Endothelial cell of umbilical vein (primary cell): Measurements from ENCODE around the gene VIPR2. TPM values are rescaled to one million over a fixed set of nuclear protein-coding genes. Genes with fewer than 3 reads are reported as not detected.

ENCODE experiments used
- BruUV-seq: library from RNA; stranded (reverse); fragments of 400-500 nt; replicated peaks from 2 replicates; lab custom pipeline; 2021; lab: Mats Ljungman, UMichigan
- CTCF ChIA-PET: fragments of 300-600, 350-600 bp; sonication (Branson Sonifier 250); formaldehyde crosslinking; loops from one replicate; lab custom pipeline; 2021; ENCODE audit warnings: antibody characterized with exemption, inconsistent platforms; lab: Charles Lee
- POLR2A ChIA-PET: fragments of 300-600, 350-600 bp; sonication (Branson Sonifier 250); formaldehyde crosslinking; loops from one replicate; lab custom pipeline; 2021; ENCODE audit warnings: antibody characterized with exemption, inconsistent platforms; lab: Charles Lee
- DNase-seq: peaks from one replicate; pipeline ENCODE4 v3.0.0-alpha.2; 2011; ENCODE audit warnings: low read depth, low spot score
- FAIRE-seq: peaks from 2 replicates; lab custom pipeline; 2011; peaks lifted over from hg19 to GRCh38; lab: Jason Lieb, UNC
- H2AFZ ChIP-seq: 2 replicates; pipeline ENCODE4 v1.6.0; 2012; ENCODE audit warnings: low read depth, low read length, control low read depth, inconsistent platforms
- H3K27ac ChIP-seq: 2 replicates; pipeline ENCODE4 v1.5.1; 2011; ENCODE audit warnings: low read depth, mild to moderate bottlenecking, control low read depth, low read length, moderate library complexity; ENCODE audit not compliant: insufficient read depth
- H3K27me3 ChIP-seq, 2 experiments: 2 replicates each; pipeline versions ENCODE4 v1.6.0 to v1.6.1; 2011; ENCODE audit warnings: low read length in 2 of 2, mixed read lengths in 1 of 2; ENCODE audit not compliant: control insufficient read depth in 2 of 2, insufficient read depth in 2 of 2
- H3K36me3 ChIP-seq, 2 experiments: 2 replicates in 1 of 2; 3 replicates in 1 of 2; pipeline ENCODE4 v1.5.1; 2011; ENCODE audit warnings: low read length in 2 of 2, mild to moderate bottlenecking in 1 of 2, moderate library complexity in 1 of 2; ENCODE audit not compliant: control insufficient read depth in 2 of 2, insufficient read depth in 2 of 2; ENCODE audit errors: extremely low read depth in 1 of 2
- H3K4me1 ChIP-seq: 3 replicates; pipeline ENCODE4 v1.5.1; 2011; ENCODE audit warnings: mild to moderate bottlenecking, low read length; ENCODE audit not compliant: control insufficient read depth, insufficient read depth; ENCODE audit errors: extremely low read depth
- H3K4me2 ChIP-seq: 2 replicates; pipeline ENCODE4 v1.6.1; 2011; ENCODE audit warnings: low read length, control low read depth, mixed read lengths; ENCODE audit not compliant: insufficient read depth
- H3K4me3 ChIP-seq, 3 experiments: fragments of 200-600 bp in 1 of 3; sonication (generic), shearing (Covaris generic) in 1 of 3; replicated peaks in 1 of 3; 2 replicates each; pipeline ENCODE4 v1.5.1; 2011 to 2016; ENCODE audit warnings: control low read depth in 3 of 3, low read length in 3 of 3, mild to moderate bottlenecking in 2 of 3, inconsistent platforms in 1 of 3, low read depth in 1 of 3, moderate library complexity in 1 of 3; ENCODE audit not compliant: insufficient read depth in 1 of 3
- H3K79me2 ChIP-seq: 2 replicates; pipeline ENCODE4 v1.6.0; 2012; ENCODE audit warnings: low read length, inconsistent platforms; ENCODE audit not compliant: control insufficient read depth, insufficient read depth
- H3K9ac ChIP-seq: replicated peaks from 2 replicates; pipeline ENCODE3; 2011; ENCODE audit warnings: low read length, control low read depth; ENCODE audit not compliant: insufficient read depth; ENCODE audit errors: extremely low read depth
- H3K9me1 ChIP-seq: replicated peaks from 3 replicates; pipeline ENCODE4 v1.6.0; 2011; ENCODE audit warnings: mild to moderate bottlenecking, low read length; ENCODE audit not compliant: control insufficient read depth, insufficient read depth; ENCODE audit errors: extremely low read depth
- H3K9me3 ChIP-seq: replicated peaks from 2 replicates; pipeline ENCODE4 v1.5.1; 2012; ENCODE audit warnings: low read length, inconsistent platforms; ENCODE audit not compliant: control insufficient read depth, insufficient read depth
- H4K20me1 ChIP-seq: replicated peaks from 2 replicates; pipeline ENCODE3; 2011; ENCODE audit warnings: mild to moderate bottlenecking, low read length; ENCODE audit not compliant: control insufficient read depth, insufficient read depth; ENCODE audit errors: extremely low read depth
- CTCF ChIP-seq, 2 donors: IDR thresholded peaks; 1 replicate in 1 of 2; 2 replicates in 1 of 2; pipeline ENCODE4 v1.5.1; 2011; ENCODE audit warnings: low read length in 2 of 2, mild to moderate bottlenecking in 2 of 2, moderate library complexity in 2 of 2, control low read depth in 1 of 2, inconsistent platforms in 1 of 2, low read depth in 1 of 2; ENCODE audit not compliant: insufficient read depth in 1 of 2; ENCODE audit errors: extremely low read depth in 1 of 2
- EZH2 ChIP-seq: IDR thresholded peaks from 2 replicates; pipeline ENCODE4 v1.6.1; 2012; ENCODE audit warnings: borderline replicate concordance, low read depth, mild to moderate bottlenecking, moderate library complexity, low read length, inconsistent platforms; ENCODE audit not compliant: severe bottlenecking
- FOS ChIP-seq: IDR thresholded peaks from 2 replicates; pipeline ENCODE4 v1.6.1; 2011; ENCODE audit warnings: mild to moderate bottlenecking, low read length, moderate library complexity, borderline replicate concordance; ENCODE audit not compliant: insufficient read depth
- GATA2 ChIP-seq: IDR thresholded peaks from 2 replicates; pipeline ENCODE4 v1.7.0; 2011; ENCODE audit warnings: low read depth, mild to moderate bottlenecking, moderate library complexity, mixed read lengths, low read length; ENCODE audit not compliant: insufficient read length, insufficient read depth
- JUN ChIP-seq: IDR thresholded peaks from 2 replicates; pipeline ENCODE4 v1.6.1; 2011; ENCODE audit warnings: borderline replicate concordance, low read depth; ENCODE audit not compliant: insufficient read length, insufficient read depth
- MAX ChIP-seq: IDR thresholded peaks from 2 replicates; pipeline ENCODE4 v1.6.1; 2011; ENCODE audit not compliant: insufficient read depth, insufficient read length
- MYC ChIP-seq: IDR thresholded peaks from one replicate; pipeline ENCODE4 v1.6.1; 2011; ENCODE audit warnings: mild to moderate bottlenecking, low read depth, low read length
- POLR2A ChIP-seq: IDR thresholded peaks from 2 replicates; pipeline ENCODE4 v1.6.1; 2012; ENCODE audit warnings: low read depth, mild to moderate bottlenecking, control low read depth, low read length
- POLR2AphosphoS5 ChIP-seq: IDR thresholded peaks from 2 replicates; pipeline ENCODE4 v1.6.1; 2012; ENCODE audit warnings: low read depth, mild to moderate bottlenecking, control low read depth, low read length, moderate library complexity; ENCODE audit not compliant: insufficient read depth
- dilution Hi-C: fragments of 300-500 bp; cut with MboI; formaldehyde crosslinking; loops from one replicate; pipeline ENCODE4 v1.15.0; 2019; ENCODE audit warnings: low sequenced_read_pairs; ENCODE audit not compliant: extremely low pct_ligation_motif_present
- intact Hi-C: fragments of 100-400 bp; cut with micrococcal nuclease; formaldehyde crosslinking; loops from one replicate; pipeline ENCODE4 v1.10.0; 2022
- polyA plus RNA-seq, 4 experiments: library from polyadenylated mRNA; depleted of rRNA in 3 of 4; stranded (reverse) in 3 of 4; unstranded in 1 of 4; fragments of >200 nt; gene quantifications; 2 replicates each; pipeline versions ENCODE4 v1.2.1 to v1.2.3, GENCODE V29; 2011 to 2012; ENCODE audit warnings: missing spikeins in 1 of 4
- total RNA-seq: library from RNA; stranded (reverse); gene quantifications from 2 replicates; pipeline ENCODE4 v1.2.3, GENCODE V29; 2021

Gene VIPR2
- total and polyA plus RNA-seq, 2 donors (not counting 3 experiments of a cell fraction or from before 2014, with no cell fraction given) = not detected

- Histone ChIP-seq H3K4me1 (no peaks in the 10 kb centered on the region), H4K20me1 (no peaks in the 10 kb centered on the region), H3K9me1 (no peaks in the 10 kb centered on the region), H3K36me3 (no peaks in the 10 kb centered on the region), H2AFZ (no peak overlapping the region), H3K9me3 (no peaks in the 10 kb centered on the region), H3K4me2 (no peak overlapping the region), H3K9ac (no peak overlapping the region), H3K79me2 (no peaks in the 10 kb centered on the region), H3K4me3 (no peak overlapping the region), H3K27me3 (no peaks in the 10 kb centered on the region), H3K27ac (no peak overlapping the region)
- FAIRE-seq (no peak), DNase-seq (no peak)
- intact Hi-C loops (no loop called here), dilution Hi-C loops (no loop called here)
- ChIA-PET POLR2A (no interaction called here), CTCF (no interaction called here)
- BruUV-seq = no TSS peak
- TF ChIP-seq GATA2 (no peak), FOS (no peak), EZH2 (no peak), CTCF (IDR thresholded peaks at IDR 0.05; ENCODE audit: extremely low read depth in 1 of 2, insufficient read depth in 1 of 2, low read depth in 1 of 2, low read length in 2 of 2) (no peak), POLR2A (no peak), MAX (no peak), JUN (no peak), MYC (no peak), POLR2AphosphoS5 (no peak)
Measured at GRCh38 chr7:159083698-159084068, 61.0 kb downstream of the VIPR2 start.
